HG03108 (cell line): ENCODE measurements around the gene ZC3HAV1L.
"Not testable (repeated sequence)": the region's sequence is repeated elsewhere in the genome, so short reads cannot be mapped to it uniquely, and the experiment has no call there.

ENCODE experiments used
- ATAC-seq: cut with Tn5 transposase; IDR thresholded peaks from one replicate; pipeline ENCODE4 v1.9.1; 2021; ENCODE audit warnings: moderate library complexity; ENCODE audit not compliant: unreplicated experiment

The ZC3HAV1L gene, protein sequence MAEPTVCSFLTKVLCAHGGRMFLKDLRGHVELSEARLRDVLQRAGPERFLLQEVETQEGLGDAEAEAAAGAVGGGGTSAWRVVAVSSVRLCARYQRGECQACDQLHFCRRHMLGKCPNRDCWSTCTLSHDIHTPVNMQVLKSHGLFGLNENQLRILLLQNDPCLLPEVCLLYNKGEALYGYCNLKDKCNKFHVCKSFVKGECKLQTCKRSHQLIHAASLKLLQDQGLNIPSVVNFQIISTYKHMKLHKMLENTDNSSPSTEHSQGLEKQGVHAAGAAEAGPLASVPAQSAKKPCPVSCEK

GRCh38 chr7:139035586-139036353 is at the start of gene ZC3HAV1L:
Gene ZC3HAV1L, minus strand, starts transcription at chr7:139036042. Its CDS starts 25 bp downstream, at chr7:139036017.
- peak; percentile 92 for ATAC-seq

DNA sequence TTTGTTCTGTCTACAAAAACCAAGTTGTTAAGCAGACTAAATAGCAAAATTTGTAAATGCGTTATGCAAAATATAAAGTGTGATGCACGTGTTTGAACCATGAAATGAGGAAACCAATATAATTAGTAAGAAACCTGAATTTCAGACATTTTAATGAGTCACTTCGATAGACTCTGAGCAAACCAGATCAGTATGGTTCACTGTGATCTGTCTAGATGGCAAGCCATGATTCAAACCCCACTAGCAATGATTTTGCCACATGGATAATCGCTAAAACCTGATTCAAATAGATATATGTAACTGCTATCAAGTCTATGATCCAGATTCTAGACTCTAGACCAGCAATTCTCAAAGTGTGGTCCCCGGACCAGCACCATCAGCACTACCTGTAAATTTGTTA is 48.9 kb upstream of the ZC3HAV1L start:
- ATAC-seq: no peak

DNA sequence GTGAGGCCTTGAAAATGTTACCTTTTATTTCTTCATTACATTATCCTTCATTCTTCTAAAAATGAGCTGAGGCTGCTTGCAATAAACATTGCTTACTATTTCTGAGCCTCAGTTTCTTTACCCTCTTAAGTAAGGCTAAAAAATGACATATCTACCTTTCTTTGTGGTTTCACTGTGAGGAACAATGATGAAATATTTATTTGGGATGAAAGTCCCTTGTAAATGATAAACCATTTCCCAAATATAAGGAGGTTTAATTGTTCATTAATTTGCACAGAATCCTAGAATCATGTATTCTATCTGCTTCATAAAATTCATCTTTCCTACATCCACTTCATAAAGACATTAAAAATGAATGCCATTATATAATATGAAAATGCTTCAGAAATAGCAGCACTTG is 45.7 kb upstream of the ZC3HAV1L start:
- no peak for ATAC-seq

GRCh38 chr7:139080905-139081304 is 45.1 kb upstream of the ZC3HAV1L start:
- ATAC-seq: no peak

GRCh38 chr7:139079861-139080260 is 44.0 kb upstream of the ZC3HAV1L start:
- ATAC-seq: no peak

GRCh38 chr7:139078911-139079310 is 43.1 kb upstream of the ZC3HAV1L start:
- no peak for ATAC-seq

DNA sequence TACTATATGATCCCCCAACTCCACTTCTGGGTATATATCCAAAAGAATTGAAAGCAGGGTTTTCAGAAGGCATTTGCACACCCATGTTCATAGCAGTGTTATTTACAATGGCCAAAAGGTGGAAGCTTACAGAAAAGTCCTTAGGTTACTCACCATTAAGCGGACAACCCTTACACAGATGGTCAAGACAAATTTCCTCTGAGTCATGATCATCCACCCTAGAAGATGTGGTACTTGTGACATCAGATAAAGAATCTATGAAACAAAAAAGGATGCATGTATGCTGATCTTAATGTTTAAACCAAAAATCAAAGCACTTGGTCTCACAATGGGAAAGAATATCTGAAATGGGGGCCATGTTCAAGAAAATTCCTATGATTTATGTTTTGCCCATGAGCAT is 42.6 kb upstream of the ZC3HAV1L start:
- ATAC-seq: no peak

DNA sequence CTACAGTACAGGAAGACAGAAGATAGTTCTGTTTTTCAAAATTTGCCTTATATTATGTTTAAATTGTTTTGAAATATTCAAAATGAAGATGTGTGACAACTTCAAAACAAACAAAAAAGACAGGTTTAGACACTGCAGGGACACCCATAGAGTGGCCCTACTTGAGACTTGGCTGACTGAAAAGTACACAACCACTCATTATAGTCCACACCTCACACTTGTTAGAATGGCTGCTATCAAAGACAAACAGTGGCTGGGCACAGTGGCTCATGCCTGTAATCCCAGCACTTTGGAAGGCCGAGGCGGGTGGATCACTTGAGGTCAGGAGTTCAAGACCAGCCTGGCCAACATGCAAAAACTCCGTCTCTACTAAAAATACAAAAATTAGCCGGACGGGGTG is 41.9 kb upstream of the ZC3HAV1L start:
- ATAC-seq: not testable (repeated sequence)

GRCh38 chr7:139075871-139076686 is 40.2 kb upstream of the ZC3HAV1L start:
- no peak for ATAC-seq

- ATAC-seq: peak; percentile 87
Observed at GRCh38 chr7:139075031-139075652, 39.3 kb upstream of the ZC3HAV1L start.

DNA sequence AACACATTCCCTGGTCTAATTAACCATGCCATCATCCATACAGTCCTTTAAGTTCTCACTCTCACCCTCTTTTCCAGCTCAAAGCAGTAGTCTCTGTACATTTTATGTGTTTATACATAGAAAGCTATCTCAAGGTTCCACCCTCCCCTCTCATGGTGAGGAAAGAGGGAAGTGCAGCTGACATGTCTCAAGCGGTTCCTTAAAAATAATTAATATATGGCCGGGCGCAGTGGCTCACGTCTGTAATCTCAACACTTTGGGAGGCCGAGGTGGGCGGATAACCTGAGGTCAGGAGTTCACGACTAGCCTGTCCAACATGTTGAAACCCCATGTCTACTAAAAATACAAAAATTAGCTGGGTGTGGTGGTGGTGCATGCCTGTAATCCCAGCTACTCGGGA is 37.0 kb upstream of the ZC3HAV1L start:
- ATAC-seq: no peak

GRCh38 chr7:139071680-139072079 is 35.8 kb upstream of the ZC3HAV1L start:
- no peak for ATAC-seq

GRCh38 chr7:139068544-139069399 is 32.9 kb upstream of the ZC3HAV1L start:
- ATAC-seq: no peak

- ATAC-seq: no peak
Observed at GRCh38 chr7:139066315-139066714, 30.5 kb upstream of the ZC3HAV1L start.

DNA sequence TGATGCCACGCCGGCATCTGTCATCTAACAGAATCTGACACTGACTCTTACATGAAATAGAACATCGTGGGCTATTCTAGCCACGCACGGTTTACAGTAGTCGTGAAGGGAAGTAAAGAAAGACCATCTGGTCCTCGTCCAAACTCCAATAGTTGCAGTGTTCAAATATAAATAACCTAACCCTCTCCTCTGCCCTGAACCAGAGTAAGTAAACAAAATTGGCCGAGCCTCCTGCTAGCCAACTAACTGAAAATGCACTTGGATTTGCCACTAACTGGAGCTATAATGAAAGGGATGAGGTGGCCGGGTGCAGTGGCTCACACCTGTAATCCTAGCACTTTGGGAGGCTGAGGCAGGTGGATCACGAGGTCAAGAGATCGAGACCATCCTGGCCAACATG is 29.5 kb upstream of the ZC3HAV1L start:
- ATAC-seq: no peak

GRCh38 chr7:139061416-139061815 is 25.6 kb upstream of the ZC3HAV1L start:
- no peak for ATAC-seq

DNA sequence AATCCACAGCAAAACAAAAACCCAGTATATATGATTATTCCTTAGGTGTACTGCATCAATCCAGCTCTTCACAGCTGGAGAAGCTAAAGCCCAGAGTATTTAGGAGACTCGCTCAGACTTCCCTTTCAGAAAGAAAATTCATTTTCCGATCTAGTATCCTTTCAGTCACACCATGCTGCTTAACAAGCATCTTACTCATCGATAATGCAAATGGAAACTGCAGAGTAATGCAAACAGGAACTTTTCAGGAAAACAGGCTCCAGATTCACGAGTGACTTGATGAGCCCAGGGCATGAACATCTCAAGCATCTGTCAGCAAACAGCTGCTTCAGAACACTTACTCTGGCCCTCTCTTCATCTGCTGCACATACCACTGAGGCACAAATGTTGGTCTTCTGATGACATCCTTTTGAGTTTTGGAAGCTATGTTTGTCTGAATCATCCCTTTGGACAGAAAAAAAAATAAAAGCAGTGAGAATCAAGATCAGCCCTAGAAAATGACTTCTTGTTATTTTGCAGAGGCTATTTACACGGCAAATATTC is 24.9 kb upstream of the ZC3HAV1L start:
- no peak for ATAC-seq

GRCh38 chr7:139059905-139060304 is 24.1 kb upstream of the ZC3HAV1L start:
- ATAC-seq: no peak

- no peak for ATAC-seq
Observed at GRCh38 chr7:139058943-139059342, 23.1 kb upstream of the ZC3HAV1L start.

DNA sequence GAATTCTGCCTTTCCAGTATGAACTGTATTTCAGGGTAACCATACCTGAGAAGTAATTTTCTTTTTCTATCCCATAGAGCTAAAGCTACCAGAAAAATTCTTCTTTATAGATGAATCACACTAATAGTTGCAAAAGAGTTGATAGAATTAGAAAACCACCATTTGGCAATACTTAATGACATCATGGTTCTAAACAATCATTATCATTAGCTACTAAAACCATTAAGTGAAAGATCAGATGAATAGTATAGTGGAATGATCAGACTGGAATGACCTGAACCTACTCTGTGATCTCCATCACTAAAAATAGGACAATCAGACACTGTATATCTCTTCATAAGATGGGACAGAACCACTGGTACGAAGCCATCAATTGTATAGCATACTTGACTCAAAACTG is 19.8 kb upstream of the ZC3HAV1L start:
- ATAC-seq: no peak
